Body of pancreas (tissue), 4 donors: Measurements from ENCODE around the gene JAGN1.

Experiments used
- CTCF ChIP-seq, 7 experiments: fragments of 450-650 bp in 4 of 7; fragments of 200-600 bp in 3 of 7; sonication (generic) in 3 of 7; IDR thresholded peaks; one replicate each; pipeline ENCODE4 v1.5.1; 2016 to 2019; ENCODE audit warnings: antibody characterized with exemption in 7 of 7
- POLR2A ChIP-seq, 3 donors: fragments of 450-650 bp; IDR thresholded peaks; one replicate each; pipeline ENCODE4 v1.6.1; 2016; ENCODE audit warnings: antibody characterized with exemption in 3 of 3, mild to moderate bottlenecking in 2 of 3

DNA sequence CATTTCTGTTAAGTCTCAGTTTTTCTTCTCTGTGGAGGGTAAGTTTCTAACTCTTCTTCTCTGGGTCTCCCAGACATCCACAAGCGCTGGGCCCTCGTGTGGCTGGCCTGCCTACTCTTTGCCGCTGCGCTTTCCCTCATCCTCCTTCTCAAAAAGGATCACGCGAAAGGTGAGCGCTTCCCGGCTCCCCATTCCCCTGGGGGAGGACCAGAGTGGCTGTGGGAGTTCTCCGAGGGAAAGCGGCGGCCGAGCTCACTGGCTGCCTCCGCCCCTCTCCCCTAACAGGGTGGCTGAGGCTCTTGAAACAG is 42.1 kb downstream of the JAGN1 start:
- TF ChIP-seq CTCF (IDR thresholded peaks at IDR 0.05) (no peak), POLR2A (IDR thresholded peaks at IDR 0.05) (no peak)
